Measurements from ENCODE around the gene MAP3K12.

The MAP3K12 gene

GRCh38 chr12:53489242-53489864, 9.9 kb downstream of the MAP3K12 start:
- no peak overlapping the region for H2BK120ac ChIP-seq (ENCODE audit: low read depth, low read length)
- peaks cover 31% of the 10 kb centered on the region for H3K4me1 ChIP-seq (ENCODE audit: control insufficient read depth, insufficient read depth, low read depth, low read length)
- H2BK15ac ChIP-seq (ENCODE audit: low read depth, poor library complexity, severe bottlenecking) = no peak overlapping the region
- H2BK5ac ChIP-seq (ENCODE audit: low read depth, low read length, poor library complexity, severe bottlenecking) = peak overlapping the region; percentile 4
- peaks cover 23% of the 10 kb centered on the region for H3K79me1 ChIP-seq (replicated peaks; ENCODE audit: low read length, poor library complexity, severe bottlenecking)
- no peaks in the 10 kb centered on the region for H3K27me3 ChIP-seq (ENCODE audit: control insufficient read depth in 1 of 2, insufficient read depth in 1 of 2, low read length in 2 of 2)
- H4K91ac ChIP-seq (ENCODE audit: low read length) = peak overlapping the region; percentile 41
- H3K9ac ChIP-seq (ENCODE audit: low read length) = no peak overlapping the region
- H4K8ac ChIP-seq (ENCODE audit: low read length) = peak overlapping the region; percentile 2
- no peaks in the 10 kb centered on the region for H3K9me3 ChIP-seq (ENCODE audit: control insufficient read depth, low read length)
- H3K36me3 ChIP-seq (ENCODE audit: control insufficient read depth in 1 of 2, insufficient read depth in 2 of 2, low read depth in 1 of 2, low read length in 2 of 2) = peaks cover 32 to 48% of the 10 kb centered on the region in 2 experiments
- H2BK12ac ChIP-seq (ENCODE audit: low read length in 2 of 2) = no peak overlapping the region
- H3K14ac ChIP-seq (ENCODE audit: low read length in 2 of 2) = no peak overlapping the region
- peak overlapping the region; percentile 93 for H2AK5ac ChIP-seq (ENCODE audit: low read length, severe bottlenecking)
- no peak overlapping the region for H3K23ac ChIP-seq (ENCODE audit: low read length in 2 of 2)
- peak overlapping the region; percentile 68 for H3K27ac ChIP-seq (ENCODE audit: low read length, poor library complexity, severe bottlenecking)
- no peak overlapping the region for H3K4me2 ChIP-seq (ENCODE audit: low read length, poor library complexity, severe bottlenecking)
- H3K4ac ChIP-seq (ENCODE audit: low read depth in 1 of 2, low read length in 2 of 2) = no peak overlapping the region
- no peak for DNase-seq
- no peak overlapping the region for H2AFZ ChIP-seq (ENCODE audit: low read depth, low read length)
- H3K18ac ChIP-seq (ENCODE audit: low read depth in 1 of 2, low read length in 2 of 2) = no peak overlapping the region
- WGBS = 97% methylated on average over 5 of the region's 5 CpGs
- no peak overlapping the region for H3K4me3 ChIP-seq (ENCODE audit: insufficient read depth in 1 of 2, low read depth in 1 of 2, low read length in 2 of 2)

GRCh38 chr12:53486736-53487487, 12.3 kb downstream of the MAP3K12 start:
- Histone ChIP-seq H3K9ac (ENCODE audit: low read length) (no peak overlapping the region), H4K91ac (ENCODE audit: low read length) (peak overlapping the region; percentile 7), H2BK15ac (ENCODE audit: low read depth, poor library complexity, severe bottlenecking) (no peak overlapping the region), H3K4me2 (ENCODE audit: low read length, poor library complexity, severe bottlenecking) (no peak overlapping the region), H3K4me3 (ENCODE audit: insufficient read depth in 1 of 2, low read depth in 1 of 2, low read length in 2 of 2) (no peak overlapping the region), H3K18ac (ENCODE audit: low read depth in 1 of 2, low read length in 2 of 2) (no peak overlapping the region), H3K27me3 (ENCODE audit: control insufficient read depth in 1 of 2, insufficient read depth in 1 of 2, low read length in 2 of 2) (no peaks in the 10 kb centered on the region), H3K4me1 (ENCODE audit: control insufficient read depth, insufficient read depth, low read depth, low read length) (peaks cover 22% of the 10 kb centered on the region), H3K36me3 (ENCODE audit: control insufficient read depth in 1 of 2, insufficient read depth in 2 of 2, low read depth in 1 of 2, low read length in 2 of 2) (peaks cover 55 to 70% of the 10 kb centered on the region in 2 experiments), H3K14ac (ENCODE audit: low read length in 2 of 2) (no peak overlapping the region), H2BK12ac (ENCODE audit: low read length in 2 of 2) (no peak overlapping the region), H4K8ac (ENCODE audit: low read length) (peak overlapping the region; percentile 47), H2AFZ (ENCODE audit: low read depth, low read length) (no peak overlapping the region), H2BK5ac (ENCODE audit: low read depth, low read length, poor library complexity, severe bottlenecking) (no peak overlapping the region), H3K27ac (ENCODE audit: low read length, poor library complexity, severe bottlenecking) (no peak overlapping the region), H2BK120ac (ENCODE audit: low read depth, low read length) (no peak overlapping the region), H3K23ac (ENCODE audit: low read length in 2 of 2) (no peak overlapping the region), H3K79me1 (replicated peaks; ENCODE audit: low read length, poor library complexity, severe bottlenecking) (peaks cover 17% of the 10 kb centered on the region), H3K9me3 (ENCODE audit: control insufficient read depth, low read length) (no peaks in the 10 kb centered on the region), H3K4ac (ENCODE audit: low read depth in 1 of 2, low read length in 2 of 2) (no peak overlapping the region), H2AK5ac (ENCODE audit: low read length, severe bottlenecking) (peak overlapping the region; percentile 74)
- WGBS = 92% methylated on average over 17 of the region's 17 CpGs
- DNase-seq = no peak

GRCh38 chr12:53485955-53486735, 13.1 kb downstream of the MAP3K12 start:
- Histone ChIP-seq H2BK12ac (ENCODE audit: low read length in 2 of 2) (no peak overlapping the region), H4K8ac (ENCODE audit: low read length) (peak overlapping the region; percentile 45), H3K23ac (ENCODE audit: low read length in 2 of 2) (no peak overlapping the region), H3K14ac (ENCODE audit: low read length in 2 of 2) (no peak overlapping the region), H3K4me1 (ENCODE audit: control insufficient read depth, insufficient read depth, low read depth, low read length) (peaks cover 24% of the 10 kb centered on the region), H2BK120ac (ENCODE audit: low read depth, low read length) (no peak overlapping the region), H3K9me3 (ENCODE audit: control insufficient read depth, low read length) (no peaks in the 10 kb centered on the region), H3K18ac (ENCODE audit: low read depth in 1 of 2, low read length in 2 of 2) (no peak overlapping the region), H2AK5ac (ENCODE audit: low read length, severe bottlenecking) (no peak overlapping the region), H3K4me2 (ENCODE audit: low read length, poor library complexity, severe bottlenecking) (no peak overlapping the region), H3K27ac (ENCODE audit: low read length, poor library complexity, severe bottlenecking) (no peak overlapping the region), H2BK15ac (ENCODE audit: low read depth, poor library complexity, severe bottlenecking) (no peak overlapping the region), H3K4me3 (ENCODE audit: insufficient read depth in 1 of 2, low read depth in 1 of 2, low read length in 2 of 2) (no peak overlapping the region), H4K91ac (ENCODE audit: low read length) (no peak overlapping the region), H3K79me1 (replicated peaks; ENCODE audit: low read length, poor library complexity, severe bottlenecking) (peaks cover 17% of the 10 kb centered on the region), H2BK5ac (ENCODE audit: low read depth, low read length, poor library complexity, severe bottlenecking) (no peak overlapping the region), H2AFZ (ENCODE audit: low read depth, low read length) (no peak overlapping the region), H3K9ac (ENCODE audit: low read length) (no peak overlapping the region), H3K27me3 (ENCODE audit: control insufficient read depth in 1 of 2, insufficient read depth in 1 of 2, low read length in 2 of 2) (no peaks in the 10 kb centered on the region), H3K36me3 (ENCODE audit: control insufficient read depth in 1 of 2, insufficient read depth in 2 of 2, low read depth in 1 of 2, low read length in 2 of 2) (peaks cover 59 to 73% of the 10 kb centered on the region in 2 experiments), H3K4ac (ENCODE audit: low read depth in 1 of 2, low read length in 2 of 2) (no peak overlapping the region)
- DNase-seq = no peak
- WGBS = 96% methylated on average over 10 of the region's 10 CpGs

All from mesenchymal stem cell (in vitro differentiated cells and primary cell).